K562 (cell line): Measurements from ENCODE around the gene SORCS2. TPM values are rescaled to one million over a fixed set of nuclear protein-coding genes. Genes with fewer than 3 reads are reported as not detected.
A peak's percentile ranks its signal among the peaks of the same experiment; 100 is the strongest.

Experiments used
- ATAC-seq: fragments of 200-7000 bp; cut with Tn5 transposase; 3 replicates; pipeline ENCODE4 v1.9.1; 2020; ENCODE audit warnings: moderate library complexity
- BruUV-seq: library from RNA; stranded (reverse); fragments of 400-500 nt; replicated peaks from 2 replicates; lab custom pipeline; 2021; lab: Mats Ljungman, UMichigan
- CTCF ChIA-PET: fragments of 300-600 bp; formaldehyde crosslinking; extraction: SDS; loops from one replicate; lab custom pipeline; 2021; ENCODE audit warnings: low intra/inter-chr PET ratio; lab: Yijun Ruan, JAX
- POLR2A ChIA-PET: fragments of 300-600, 350-650 bp; sonication (Branson Sonifier 250); formaldehyde crosslinking; extraction: SDS; loops from one replicate; lab custom pipeline; 2021; ENCODE audit warnings: antibody characterized with exemption, inconsistent platforms; lab: Yijun Ruan, JAX
- DNase-seq, 4 experiments: peaks; one replicate each; pipeline versions ENCODE4 v3.0.0 to v3.0.0-alpha.2; 2011 to 2018; ENCODE audit warnings: low spot score in 3 of 4, mixed read lengths in 3 of 4; ENCODE audit errors: extremely low read depth in 1 of 4
- FAIRE-seq: peaks from 2 replicates; lab custom pipeline; 2011; peaks lifted over from hg19 to GRCh38; lab: Jason Lieb, UNC
- H2AFZ ChIP-seq: 2 replicates; pipeline ENCODE4 v1.6.0; 2011; ENCODE audit warnings: low read depth, low read length, control low read depth, inconsistent platforms
- H3K27ac ChIP-seq: fragments of 200-600 bp; 3 replicates; pipeline ENCODE4 v1.8.0; 2011; ENCODE audit warnings: low read depth, mild to moderate bottlenecking, control low read depth, inconsistent platforms, low read length, moderate library complexity, mixed read lengths; ENCODE audit errors: extremely low read depth
- H3K27me3 ChIP-seq, 2 experiments: fragments of 300-600 bp in 1 of 2; 2 replicates in 1 of 2; 3 replicates in 1 of 2; pipeline versions ENCODE4 v1.6.0 to v1.8.0; 2011; ENCODE audit warnings: inconsistent platforms in 2 of 2, low read length in 2 of 2, mild to moderate bottlenecking in 1 of 2, mixed read lengths in 1 of 2, moderate library complexity in 1 of 2; ENCODE audit not compliant: control insufficient read depth in 2 of 2, insufficient read depth in 2 of 2
- H3K36me3 ChIP-seq: fragments of 300-600 bp; 3 replicates; pipeline ENCODE4 v1.8.0; 2011; ENCODE audit warnings: mild to moderate bottlenecking, low read length, inconsistent platforms; ENCODE audit not compliant: control insufficient read depth, insufficient read depth
- H3K4me1 ChIP-seq, 2 experiments: fragments of 200-600 bp in 1 of 2; replicated peaks in 1 of 2; 2 replicates in 1 of 2; 3 replicates in 1 of 2; pipeline versions ENCODE4 v1.5.1 to v1.8.0; 2011; ENCODE audit warnings: inconsistent platforms in 2 of 2, low read length in 2 of 2, mild to moderate bottlenecking in 1 of 2, mixed read lengths in 1 of 2, moderate library complexity in 1 of 2; ENCODE audit not compliant: control insufficient read depth in 2 of 2, insufficient read depth in 2 of 2
- H3K4me2 ChIP-seq: 2 replicates; pipeline ENCODE4 v1.6.1; 2011; ENCODE audit warnings: low read length, control low read depth, inconsistent platforms, mixed read lengths; ENCODE audit not compliant: insufficient read depth
- H3K4me3 ChIP-seq: fragments of 200-600 bp; sonication (generic), shearing (Covaris generic); 2 replicates; pipeline ENCODE4 v1.5.1; 2016; ENCODE audit warnings: control low read depth, inconsistent platforms
- H3K79me2 ChIP-seq: fragments of 200-600 bp; 3 replicates; pipeline ENCODE4 v1.8.0; 2011; ENCODE audit warnings: low read length, inconsistent platforms; ENCODE audit not compliant: control insufficient read depth, insufficient read depth
- H3K9ac ChIP-seq, 2 experiments: 2 replicates each; pipeline versions ENCODE4 v1.6.0 to v1.6.1; 2011; ENCODE audit warnings: low read depth in 2 of 2, low read length in 2 of 2, control low read depth in 1 of 2, inconsistent platforms in 1 of 2, mild to moderate bottlenecking in 1 of 2, mixed read lengths in 1 of 2; ENCODE audit not compliant: insufficient read depth in 1 of 2
- H3K9me1 ChIP-seq: one replicate; pipeline ENCODE4 v1.6.0; 2011; ENCODE audit warnings: inconsistent platforms, mild to moderate bottlenecking, low read length, moderate library complexity; ENCODE audit not compliant: control insufficient read depth, insufficient read depth
- H3K9me3 ChIP-seq: replicated peaks from 2 replicates; pipeline ENCODE4 v1.5.1; 2011; ENCODE audit warnings: low read depth, low read length, inconsistent platforms; ENCODE audit not compliant: control insufficient read depth, insufficient read depth
- H4K20me1 ChIP-seq: replicated peaks from 2 replicates; pipeline ENCODE4 v1.6.1; 2011; ENCODE audit warnings: low read length, inconsistent platforms, mixed read lengths; ENCODE audit not compliant: control insufficient read depth, insufficient read depth
- ATF2 ChIP-seq: sonication (generic); formaldehyde crosslinking; IDR thresholded peaks from 2 replicates; pipeline ENCODE4 v1.8.1; 2022; ENCODE audit warnings: missing genetic modification reagents
- ELF2 ChIP-seq: fragments of 250-450 bp; sonication (Bioruptor Pico); IDR thresholded peaks from 2 replicates; pipeline ENCODE4 v1.5.0; 2021; ENCODE audit warnings: mild to moderate bottlenecking
- REST ChIP-seq, 2 experiments: fragments of 450-650 bp; formaldehyde crosslinking in 1 of 2; IDR thresholded peaks; 2 replicates each; pipeline versions ENCODE4 v1.4.0 to v1.6.1; 2014 to 2020; ENCODE audit warnings: mild to moderate bottlenecking in 2 of 2, borderline replicate concordance in 1 of 2, low read depth in 1 of 2
- ZFP36 ChIP-seq: fragments of 150-350 bp; IDR thresholded peaks from 2 replicates; pipeline ENCODE4 v1.6.1; 2018; ENCODE audit warnings: low read length, low read depth; ENCODE audit not compliant: partially characterized antibody
- WGBS: fragments of 100-300 bp; shearing (Covaris generic); methylation state at CpG from one replicate; pipeline ENCODE4 v1.1.6; 2016; ENCODE audit warnings: low coverage, mixed read lengths; ENCODE audit not compliant: insufficient coverage; ENCODE audit errors: missing lambda C conversion rate; 5-methylcytosine and 5-hydroxymethylcytosine counted together
- in situ Hi-C: fragments of 300-500 bp; cut with MboI; formaldehyde crosslinking; loops from 4 replicates; pipeline ENCODE4 v1.15.0; 2018; ENCODE audit warnings: inconsistent platforms, mixed read lengths
- intact Hi-C: fragments of 100-400 bp; cut with micrococcal nuclease; formaldehyde crosslinking; loops from 2 replicates; pipeline ENCODE4 v1.14.2; 2022
- polyA plus RNA-seq, 8 experiments: library from polyadenylated mRNA; depleted of rRNA in 4 of 8; stranded (reverse) in 5 of 8; unstranded in 3 of 8; fragments of >200 nt; fragmentation: Nextera tagmentation in 2 of 8; fragmentation: Illumina TruSeq in 1 of 8; extraction: Ambion mirVana in 2 of 8; extraction: Trizol in 1 of 8; gene quantifications; 2 replicates each; pipeline versions ENCODE4 v1.2.1 to v1.2.3, GENCODE V29; 2011 to 2014; ENCODE audit warnings: inconsistent platforms in 1 of 8, missing spikeins in 1 of 8
- total RNA-seq, 7 experiments: library from RNA; depleted of rRNA in 6 of 7; stranded (reverse); fragments of >200 nt in 6 of 7; fragmentation: Illumina TruSeq in 2 of 7; extraction: Trizol in 2 of 7; gene quantifications; 2 replicates each; pipeline versions ENCODE4 v1.2.1 to v1.2.3, GENCODE V29; 2011 to 2021; ENCODE audit warnings: low replicate concordance in 1 of 7

SORCS2 gene
- total and polyA plus RNA-seq, 9 of the 15 experiments (the other 6 are each of a cell fraction or from before 2014, with no cell fraction given) = not detected

GRCh38 chr4:7736436-7737267 lies 544.3 kb downstream of the SORCS2 start:
- Histone ChIP-seq H2AFZ (no peak overlapping the region), H3K4me3 (no peak overlapping the region)
- peak; percentile 74 for TF ChIP-seq ZFP36
- peak; percentile 81 for TF ChIP-seq REST (IDR thresholded peaks at IDR 0.05; ENCODE audit: borderline replicate concordance)
- no peak for TF ChIP-seq REST (CRISPR knock-in tag; IDR thresholded peaks at IDR 0.05; ENCODE audit: low read depth)
- TF ChIP-seq ELF2 (CRISPR knock-in tag) = no peak
- no peak for TF ChIP-seq ATF2 (CRISPR knock-in tag)
- TF ChIP-seq, all 486 proteins: peak for 2
- Histone ChIP-seq H3K9me3 (peaks cover 3% of the 10 kb centered on the region; the same call in 1 of the 2 replicates), H3K4me2 (no peak overlapping the region), H3K27ac (no peak overlapping the region), H3K9ac (no peak overlapping the region), H3K4me1 (peaks cover 0 to 12% of the 10 kb centered on the region in 2 experiments; a peak in 1 of 5 replicates), H3K79me2 (no peaks in the 10 kb centered on the region), H3K36me3 (no peaks in the 10 kb centered on the region), H3K9me1 (no peaks in the 10 kb centered on the region), H4K20me1 (0 out of 2 replicates have a peak, but pooled peaks cover 6% of the 10 kb centered on the region), H3K27me3 (peaks cover 14 to 68% of the 10 kb centered on the region in 2 experiments; a peak in 3 of 5 replicates)
- intact Hi-C loops = no loop called here
- FAIRE-seq (no peak), DNase-seq (no peak), ATAC-seq (peak; percentile 43)
- POLR2A ChIA-PET = no interaction called here
- in situ Hi-C loops = no loop called here
- WGBS = 2% methylated on average over 18 of the region's 31 CpGs
- CTCF ChIA-PET = no interaction called here
- BruUV-seq = no TSS peak
